Vagina (tissue), 2 donors: Measurements from ENCODE around the gene SRCIN1.

ENCODE experiments used
- POLR2A ChIP-seq, 2 donors: fragments of 450-650 bp; IDR thresholded peaks; one replicate each; pipeline ENCODE4 v1.6.1; 2017; ENCODE audit warnings: antibody characterized with exemption in 2 of 2, mild to moderate bottlenecking in 2 of 2, moderate library complexity in 2 of 2
- POLR2AphosphoS5 ChIP-seq, 2 donors: sonication (generic); formaldehyde crosslinking; IDR thresholded peaks; one replicate each; pipeline ENCODE4 v1.9.0; 2017; ENCODE audit warnings: antibody characterized with exemption in 2 of 2, mild to moderate bottlenecking in 2 of 2, low read depth in 1 of 2; ENCODE audit not compliant: insufficient read depth in 1 of 2
- TF ChIP-seq, protein P1 (sequence below), 3 experiments: fragments of 450-650 bp in 2 of 3; fragments of 200-600 bp in 1 of 3; sonication (generic) in 1 of 3; IDR thresholded peaks; one replicate each; pipeline ENCODE4 v1.5.1; 2017 to 2019; ENCODE audit warnings: antibody characterized with exemption in 3 of 3, mild to moderate bottlenecking in 2 of 3, moderate library complexity in 2 of 3

DNA sequence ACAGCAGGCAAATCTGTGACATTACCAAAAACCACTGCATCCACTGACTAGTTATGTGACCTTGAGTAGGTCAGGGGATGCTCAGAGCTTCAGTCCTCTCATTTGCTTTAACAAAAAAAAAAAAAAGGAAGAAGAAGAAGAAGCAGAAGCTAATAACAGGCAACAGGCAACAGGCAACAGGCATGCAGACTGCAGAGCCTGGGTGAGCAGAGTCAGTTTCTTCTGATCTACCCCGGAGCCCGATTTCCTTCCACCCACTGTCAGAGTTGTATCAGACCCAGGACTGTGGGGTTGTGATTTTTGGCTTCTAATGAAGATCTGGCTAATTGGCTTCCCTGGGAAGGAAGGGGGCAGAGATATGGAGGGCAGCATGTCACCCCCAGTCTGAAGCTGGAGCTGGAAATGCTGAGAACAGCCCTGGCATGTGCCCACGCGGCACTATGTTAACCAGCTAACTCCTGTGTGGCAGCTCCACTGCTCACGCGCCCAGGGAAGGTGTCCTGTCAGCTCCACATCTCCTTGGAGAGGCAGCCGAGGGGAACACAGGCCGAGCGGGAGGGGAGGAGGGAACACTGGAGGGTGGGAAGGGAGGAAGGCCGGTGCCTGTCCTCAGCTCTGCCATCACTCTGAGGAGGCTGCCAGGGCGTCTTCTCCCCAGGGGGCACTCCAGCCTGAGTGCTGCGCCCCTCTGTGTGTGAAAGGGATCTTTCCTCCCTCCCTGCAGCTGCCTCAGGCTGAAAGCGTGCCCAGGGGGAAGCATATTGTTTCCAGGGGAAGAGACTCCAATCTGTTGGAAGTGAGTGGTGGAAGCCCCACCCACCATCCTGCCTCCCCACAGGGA is 17.6 kb downstream of the SRCIN1 start:
- TF ChIP-seq POLR2AphosphoS5 (IDR thresholded peaks at IDR 0.05; ENCODE audit: insufficient read depth in 1 of 2, low read depth in 1 of 2) (no peak), POLR2A (IDR thresholded peaks at IDR 0.05) (no peak)
- TF ChIP-seq, protein P1, sequence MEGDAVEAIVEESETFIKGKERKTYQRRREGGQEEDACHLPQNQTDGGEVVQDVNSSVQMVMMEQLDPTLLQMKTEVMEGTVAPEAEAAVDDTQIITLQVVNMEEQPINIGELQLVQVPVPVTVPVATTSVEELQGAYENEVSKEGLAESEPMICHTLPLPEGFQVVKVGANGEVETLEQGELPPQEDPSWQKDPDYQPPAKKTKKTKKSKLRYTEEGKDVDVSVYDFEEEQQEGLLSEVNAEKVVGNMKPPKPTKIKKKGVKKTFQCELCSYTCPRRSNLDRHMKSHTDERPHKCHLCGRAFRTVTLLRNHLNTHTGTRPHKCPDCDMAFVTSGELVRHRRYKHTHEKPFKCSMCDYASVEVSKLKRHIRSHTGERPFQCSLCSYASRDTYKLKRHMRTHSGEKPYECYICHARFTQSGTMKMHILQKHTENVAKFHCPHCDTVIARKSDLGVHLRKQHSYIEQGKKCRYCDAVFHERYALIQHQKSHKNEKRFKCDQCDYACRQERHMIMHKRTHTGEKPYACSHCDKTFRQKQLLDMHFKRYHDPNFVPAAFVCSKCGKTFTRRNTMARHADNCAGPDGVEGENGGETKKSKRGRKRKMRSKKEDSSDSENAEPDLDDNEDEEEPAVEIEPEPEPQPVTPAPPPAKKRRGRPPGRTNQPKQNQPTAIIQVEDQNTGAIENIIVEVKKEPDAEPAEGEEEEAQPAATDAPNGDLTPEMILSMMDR (IDR thresholded peaks at IDR 0.05) = no peak
